Measurements from ENCODE around the gene GDI2.
A peak's percentile ranks its signal among the peaks of the same experiment; 100 is the strongest.
"Not testable (repeated sequence)": the region's sequence is repeated elsewhere in the genome, so short reads cannot be mapped to it uniquely, and the experiment has no call there.

Gene GDI2

GRCh38 chr10:5813341-5814109 lies at the start of gene GDI2:
TSS of gene GDI2 (minus strand) at chr10:5813434. CDS start at chr10:5813258, 176 bp downstream.
- no peaks in the 10 kb centered on the region for H3K9me3 ChIP-seq (ENCODE audit: low read length)
- peaks cover 26% of the 10 kb centered on the region for H3K4me1 ChIP-seq (ENCODE audit: insufficient read depth, low read length)
- no peaks in the 10 kb centered on the region for H3K27me3 ChIP-seq (ENCODE audit: insufficient read depth, low read length)
- H3K4me3 ChIP-seq (ENCODE audit: low read length), result peak within 1 kb of the TSS; percentile 84
- peak within 1 kb of the TSS; percentile 77 for H2AFZ ChIP-seq (ENCODE audit: low read depth, low read length)
- no peaks in the 10 kb centered on the region for H3K36me3 ChIP-seq (ENCODE audit: insufficient read depth, low read length)

- H3K4me1 ChIP-seq (ENCODE audit: insufficient read depth, low read length), result no peaks in the 10 kb centered on the region
- H3K27me3 ChIP-seq (ENCODE audit: insufficient read depth, low read length), result no peaks in the 10 kb centered on the region
- no peak overlapping the region for H3K4me3 ChIP-seq (ENCODE audit: low read length)
- H2AFZ ChIP-seq (ENCODE audit: low read depth, low read length), result no peak overlapping the region
- H3K9me3 ChIP-seq (ENCODE audit: low read length), result no peaks in the 10 kb centered on the region
- H3K36me3 ChIP-seq (ENCODE audit: insufficient read depth, low read length), result peaks cover 3% of the 10 kb centered on the region
Observed at GRCh38 chr10:5862360-5862961, 49.2 kb upstream of the GDI2 start.

GRCh38 chr10:5860066-5860465 lies 46.8 kb upstream of the GDI2 start:
- no peak overlapping the region for H2AFZ ChIP-seq (ENCODE audit: low read depth, low read length)
- no peaks in the 10 kb centered on the region for H3K27me3 ChIP-seq (ENCODE audit: insufficient read depth, low read length)
- H3K4me3 ChIP-seq (ENCODE audit: low read length), result no peak overlapping the region

GRCh38 chr10:5858811-5859210 lies 45.6 kb upstream of the GDI2 start:
- Histone ChIP-seq H3K27me3 (ENCODE audit: insufficient read depth, low read length) (no peaks in the 10 kb centered on the region), H3K4me1 (ENCODE audit: insufficient read depth, low read length) (no peaks in the 10 kb centered on the region), H3K9me3 (ENCODE audit: low read length) (no peaks in the 10 kb centered on the region), H2AFZ (ENCODE audit: low read depth, low read length) (no peak overlapping the region), H3K4me3 (ENCODE audit: low read length) (no peak overlapping the region), H3K36me3 (ENCODE audit: insufficient read depth, low read length) (peaks cover 3% of the 10 kb centered on the region)

More at GRCh38 chr10:5860066-5860465, 46.8 kb upstream of the GDI2 start:
- Histone ChIP-seq H3K4me1 (ENCODE audit: insufficient read depth, low read length) (no peaks in the 10 kb centered on the region), H3K9me3 (ENCODE audit: low read length) (no peaks in the 10 kb centered on the region), H3K36me3 (ENCODE audit: insufficient read depth, low read length) (peaks cover 3% of the 10 kb centered on the region)

- H2AFZ ChIP-seq (ENCODE audit: low read depth, low read length), result no peak overlapping the region
- H3K9me3 ChIP-seq (ENCODE audit: low read length), result peaks cover 2% of the 10 kb centered on the region
- H3K4me1 ChIP-seq (ENCODE audit: insufficient read depth, low read length), result no peaks in the 10 kb centered on the region
- no peaks in the 10 kb centered on the region for H3K27me3 ChIP-seq (ENCODE audit: insufficient read depth, low read length)
- no peaks in the 10 kb centered on the region for H3K36me3 ChIP-seq (ENCODE audit: insufficient read depth, low read length)
- H3K4me3 ChIP-seq (ENCODE audit: low read length), result no peak overlapping the region
Observed at GRCh38 chr10:5856701-5857004, 43.4 kb upstream of the GDI2 start.

GRCh38 chr10:5855979-5856700 lies 42.9 kb upstream of the GDI2 start:
- no peak overlapping the region for H2AFZ ChIP-seq (ENCODE audit: low read depth, low read length)
- H3K36me3 ChIP-seq (ENCODE audit: insufficient read depth, low read length), result no peaks in the 10 kb centered on the region
- peaks cover 2% of the 10 kb centered on the region for H3K9me3 ChIP-seq (ENCODE audit: low read length)

GRCh38 chr10:5854131-5854475 lies 40.9 kb upstream of the GDI2 start:
- Histone ChIP-seq H3K9me3 (ENCODE audit: low read length) (peaks cover 2% of the 10 kb centered on the region), H3K36me3 (ENCODE audit: insufficient read depth, low read length) (no peaks in the 10 kb centered on the region), H3K4me1 (ENCODE audit: insufficient read depth, low read length) (no peaks in the 10 kb centered on the region)

More at GRCh38 chr10:5855979-5856700, 42.9 kb upstream of the GDI2 start:
- Histone ChIP-seq H3K4me1 (ENCODE audit: insufficient read depth, low read length) (no peaks in the 10 kb centered on the region), H3K27me3 (ENCODE audit: insufficient read depth, low read length) (no peaks in the 10 kb centered on the region), H3K4me3 (ENCODE audit: low read length) (no peak overlapping the region)

GRCh38 chr10:5846667-5847066 lies 33.4 kb upstream of the GDI2 start:
- not testable (repeated sequence) for H2AFZ ChIP-seq (ENCODE audit: low read depth, low read length); H3K4me1 ChIP-seq (ENCODE audit: insufficient read depth, low read length); H3K4me3 ChIP-seq (ENCODE audit: low read length); H3K9me3 ChIP-seq (ENCODE audit: low read length); H3K27me3 ChIP-seq (ENCODE audit: insufficient read depth, low read length); H3K36me3 ChIP-seq (ENCODE audit: insufficient read depth, low read length)

More at GRCh38 chr10:5854131-5854475, 40.9 kb upstream of the GDI2 start:
- H2AFZ ChIP-seq (ENCODE audit: low read depth, low read length), result no peak overlapping the region
- H3K27me3 ChIP-seq (ENCODE audit: insufficient read depth, low read length), result no peaks in the 10 kb centered on the region
- no peak overlapping the region for H3K4me3 ChIP-seq (ENCODE audit: low read length)

GRCh38 chr10:5844345-5845055 lies 31.3 kb upstream of the GDI2 start:
- Histone ChIP-seq H3K36me3 (ENCODE audit: insufficient read depth, low read length) (no peaks in the 10 kb centered on the region), H2AFZ (ENCODE audit: low read depth, low read length) (no peak overlapping the region), H3K27me3 (ENCODE audit: insufficient read depth, low read length) (no peaks in the 10 kb centered on the region), H3K4me1 (ENCODE audit: insufficient read depth, low read length) (peaks cover 10% of the 10 kb centered on the region), H3K9me3 (ENCODE audit: low read length) (no peaks in the 10 kb centered on the region), H3K4me3 (ENCODE audit: low read length) (no peak overlapping the region)

- peaks cover 10% of the 10 kb centered on the region for H3K4me1 ChIP-seq (ENCODE audit: insufficient read depth, low read length)
- no peaks in the 10 kb centered on the region for H3K36me3 ChIP-seq (ENCODE audit: insufficient read depth, low read length)
- no peaks in the 10 kb centered on the region for H3K27me3 ChIP-seq (ENCODE audit: insufficient read depth, low read length)
- no peak overlapping the region for H3K4me3 ChIP-seq (ENCODE audit: low read length)
- no peak overlapping the region for H2AFZ ChIP-seq (ENCODE audit: low read depth, low read length)
- H3K9me3 ChIP-seq (ENCODE audit: low read length), result no peaks in the 10 kb centered on the region
Observed at GRCh38 chr10:5843686-5844344, 30.6 kb upstream of the GDI2 start.

- Histone ChIP-seq H2AFZ (ENCODE audit: low read depth, low read length) (no peak overlapping the region), H3K4me3 (ENCODE audit: low read length) (no peak overlapping the region), H3K27me3 (ENCODE audit: insufficient read depth, low read length) (no peaks in the 10 kb centered on the region), H3K9me3 (ENCODE audit: low read length) (no peaks in the 10 kb centered on the region), H3K36me3 (ENCODE audit: insufficient read depth, low read length) (no peaks in the 10 kb centered on the region), H3K4me1 (ENCODE audit: insufficient read depth, low read length) (peaks cover 10% of the 10 kb centered on the region)
Observed at GRCh38 chr10:5841965-5842364, 28.7 kb upstream of the GDI2 start.

GRCh38 chr10:5840314-5841307 lies 27.4 kb upstream of the GDI2 start:
- Histone ChIP-seq H2AFZ (ENCODE audit: low read depth, low read length) (no peak overlapping the region), H3K36me3 (ENCODE audit: insufficient read depth, low read length) (no peaks in the 10 kb centered on the region), H3K4me3 (ENCODE audit: low read length) (no peak overlapping the region), H3K9me3 (ENCODE audit: low read length) (no peaks in the 10 kb centered on the region), H3K27me3 (ENCODE audit: insufficient read depth, low read length) (no peaks in the 10 kb centered on the region), H3K4me1 (ENCODE audit: insufficient read depth, low read length) (peaks cover 10% of the 10 kb centered on the region)
